Lower leg skin (tissue), 3 donors: ENCODE measurements around the gene AMOTL2.

Source experiments
- CTCF ChIP-seq, 3 donors: fragments of 450-650 bp; IDR thresholded peaks; one replicate each; pipeline ENCODE4 v1.5.1; 2016; ENCODE audit warnings: antibody characterized with exemption in 3 of 3, mild to moderate bottlenecking in 3 of 3, moderate library complexity in 2 of 3
- POLR2A ChIP-seq, 2 donors: fragments of 450-650 bp; IDR thresholded peaks; one replicate each; pipeline ENCODE4 v1.6.1; 2016 to 2017; ENCODE audit warnings: antibody characterized with exemption in 2 of 2, mild to moderate bottlenecking in 1 of 2, moderate library complexity in 1 of 2

- TF ChIP-seq CTCF (IDR thresholded peaks at IDR 0.05) (no peak), POLR2A (IDR thresholded peaks at IDR 0.05) (no peak)
Observed at GRCh38 chr3:134331811-134332199, 42.4 kb downstream of the AMOTL2 start.
